Measurements from ENCODE around the gene SIVA1.
A peak's percentile ranks its signal among the peaks of the same experiment; 100 is the strongest.

Gene SIVA1

DNA sequence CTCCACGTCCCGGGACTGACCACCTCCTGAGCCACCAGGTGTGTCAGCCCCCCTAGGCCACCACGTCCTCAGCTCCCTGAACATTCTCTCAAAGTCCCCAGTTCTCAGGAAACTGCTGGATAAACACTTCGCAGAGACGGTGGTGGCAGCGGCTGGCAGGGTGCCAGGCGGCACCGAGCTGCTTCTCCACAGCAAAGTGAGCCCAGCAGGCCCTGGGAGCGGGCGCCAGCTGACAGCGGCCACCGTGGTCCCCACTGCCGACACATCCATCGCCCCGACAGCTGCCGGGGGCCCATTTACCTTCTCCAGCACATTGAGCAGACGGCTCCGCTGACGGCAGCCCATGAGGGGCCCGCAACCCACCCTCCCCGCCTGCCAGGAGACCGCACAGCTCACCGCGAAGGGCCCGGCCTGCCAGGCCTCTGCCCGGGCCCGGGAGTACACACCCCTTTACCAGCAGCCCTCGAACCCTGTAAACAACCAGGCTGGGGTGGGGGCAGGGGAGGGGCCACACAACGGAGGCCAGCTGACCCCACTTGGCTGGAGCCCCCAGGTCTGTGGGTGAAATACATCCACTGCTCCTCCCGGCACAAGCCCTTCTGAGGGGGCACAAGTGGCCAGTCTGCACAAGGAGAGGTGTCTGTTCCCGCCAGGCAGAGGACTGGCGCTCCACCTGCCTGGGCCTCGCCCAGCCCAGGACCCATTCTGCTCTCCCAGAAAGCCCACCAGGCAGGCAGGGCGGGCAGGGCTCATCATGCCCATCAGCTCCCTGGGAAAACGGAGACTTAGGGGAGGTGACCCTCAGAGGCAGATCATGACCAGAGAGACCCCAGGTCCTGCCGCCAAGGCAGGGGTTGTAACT lies 32.1 kb downstream of the SIVA1 start:
- no peak for DNase-seq (ENCODE audit: low spot score)

DNA sequence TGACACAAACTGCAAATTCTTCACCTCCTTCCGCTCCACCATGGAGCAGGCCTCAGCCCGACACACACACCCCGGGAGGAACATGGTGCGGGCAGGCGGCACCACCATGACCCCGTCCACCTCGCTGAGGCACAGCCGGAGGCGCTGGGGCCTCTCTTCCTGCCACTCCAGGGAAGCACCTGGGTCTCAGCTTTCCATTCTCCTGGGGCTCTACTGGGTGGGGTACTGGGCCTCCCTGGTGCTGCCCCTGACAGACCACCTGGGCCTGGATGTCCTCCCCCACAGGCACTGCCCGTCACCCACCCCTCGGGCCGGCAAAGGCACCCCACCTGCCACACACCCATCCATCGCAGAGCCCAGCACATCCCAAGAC lies 32.7 kb downstream of the SIVA1 start:
- no peak for DNase-seq (ENCODE audit: low spot score)

DNA sequence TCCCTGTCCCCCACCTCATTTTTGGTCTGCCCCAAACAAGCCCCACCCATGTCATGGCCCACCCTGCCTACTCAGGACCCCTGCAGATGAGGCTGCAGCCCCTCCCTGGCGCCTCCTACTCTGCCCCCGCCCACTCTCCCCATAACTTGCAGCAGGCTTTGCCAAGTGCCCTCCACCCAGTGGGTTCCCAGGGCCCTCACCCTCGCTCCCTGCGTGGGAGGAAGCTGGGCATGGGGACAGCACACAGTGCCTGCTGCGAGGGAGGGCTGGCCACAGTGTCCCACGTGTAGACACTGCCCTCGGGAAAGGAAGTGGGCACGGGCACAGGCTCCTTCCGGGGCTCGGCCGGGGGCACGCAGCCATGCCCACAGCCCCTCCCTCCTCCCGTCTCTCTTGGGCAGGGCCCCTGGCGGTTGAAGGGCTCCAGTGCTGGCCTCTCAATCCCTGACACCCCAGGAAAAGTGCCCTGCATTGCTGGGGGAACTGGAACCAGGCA lies 33.2 kb downstream of the SIVA1 start:
- no peak for DNase-seq (ENCODE audit: low spot score)

DNA sequence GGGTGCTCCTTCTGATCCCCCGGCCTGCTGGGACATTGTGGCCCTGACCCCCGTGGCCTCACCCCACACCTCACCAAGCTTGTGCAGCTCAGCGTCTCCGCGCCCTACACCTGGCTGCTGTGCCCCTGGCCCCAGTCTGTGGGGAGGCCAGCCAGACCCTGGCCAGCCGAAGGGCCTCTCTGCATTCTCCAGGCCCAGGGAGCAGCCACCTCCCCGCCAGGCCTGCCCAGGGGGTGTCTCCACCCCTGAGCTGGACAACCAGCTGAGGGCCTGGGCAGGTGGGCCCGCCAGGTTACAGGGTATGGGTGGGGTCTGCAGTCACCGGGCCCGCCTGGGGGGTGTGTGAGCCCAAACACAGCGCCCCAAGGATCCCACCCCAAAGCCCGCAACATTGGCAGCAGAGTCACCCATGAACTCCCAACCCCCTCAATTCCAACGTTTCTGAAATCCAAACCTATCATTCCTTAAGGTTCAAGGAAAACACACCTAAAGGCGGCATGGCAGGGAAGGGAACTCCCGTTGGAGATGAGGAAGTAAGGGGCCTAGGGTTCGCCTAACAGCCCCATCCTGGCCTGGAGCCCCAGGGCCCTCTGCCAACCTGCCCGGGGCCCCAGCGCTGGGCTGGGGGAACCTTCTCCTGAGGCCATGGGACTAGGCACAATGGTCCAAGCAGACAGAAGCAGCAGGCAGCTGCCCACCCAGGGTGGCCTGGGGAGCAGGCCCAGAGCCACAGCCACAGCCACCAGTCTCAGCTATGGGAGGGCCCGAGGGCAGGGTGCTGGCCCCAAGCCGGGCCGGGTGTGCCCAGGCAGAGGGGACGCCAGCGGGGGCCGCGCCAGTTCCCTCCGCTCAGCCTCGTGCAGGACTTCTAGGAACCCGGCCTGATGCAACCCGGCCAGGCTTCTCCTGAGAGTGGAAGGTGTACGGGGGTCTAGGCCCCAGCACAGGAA lies 34.1 kb downstream of the SIVA1 start:
- DNase-seq (ENCODE audit: low spot score), result no peak

DNA sequence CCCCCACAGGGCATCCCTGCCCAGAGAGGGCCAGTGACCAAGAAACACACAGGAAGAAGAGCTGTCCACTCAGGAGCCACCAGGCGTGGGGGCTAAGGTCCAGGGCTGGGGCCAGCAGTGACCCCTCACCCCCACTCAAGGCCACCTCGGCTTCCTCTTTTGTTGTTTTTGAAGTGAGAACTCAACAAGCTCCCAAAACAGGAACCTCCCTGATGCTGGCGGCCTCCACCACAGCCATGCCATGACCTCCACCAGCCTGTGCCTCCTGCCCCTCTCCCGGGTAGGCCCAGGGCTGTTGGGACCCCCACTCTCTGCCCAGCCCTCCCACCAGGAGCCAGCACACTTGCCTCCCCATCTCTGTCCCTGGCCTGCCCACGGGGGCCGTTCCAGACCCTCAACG lies 34.8 kb downstream of the SIVA1 start:
- DNase-seq (ENCODE audit: low spot score), result no peak

DNA sequence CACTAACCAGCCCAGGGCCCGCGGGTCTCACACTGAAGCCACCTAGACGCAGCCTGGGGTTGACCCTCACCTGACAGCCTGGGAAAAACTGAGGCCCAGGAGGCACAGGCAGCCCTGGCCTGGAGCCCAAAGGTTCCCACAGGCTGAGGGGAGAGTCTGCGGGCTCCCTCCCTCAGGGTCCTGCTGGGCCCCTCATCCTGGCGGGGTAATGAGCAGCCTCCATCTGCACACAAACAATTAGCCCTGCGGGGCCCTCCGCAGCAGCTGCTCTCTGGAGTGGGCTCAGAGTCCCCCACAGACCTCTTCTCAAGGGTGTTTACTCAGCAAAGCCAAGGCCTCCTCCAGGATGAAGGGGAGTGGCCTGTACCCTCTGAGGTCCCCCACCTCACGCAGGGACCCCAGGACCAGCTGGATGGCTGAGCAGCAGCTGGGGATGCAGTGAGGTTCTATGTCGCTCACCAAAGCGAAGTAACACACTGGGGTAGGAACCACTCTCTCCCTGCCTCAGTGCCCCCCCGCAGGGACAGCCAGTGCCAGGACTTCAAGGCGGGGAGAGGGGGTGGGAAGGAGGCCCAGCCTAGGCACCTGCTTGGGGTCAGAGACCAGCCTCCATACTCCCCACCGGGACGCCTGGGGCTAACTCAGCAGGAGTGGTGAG lies 35.3 kb downstream of the SIVA1 start:
- no peak for DNase-seq (ENCODE audit: low spot score)

DNA sequence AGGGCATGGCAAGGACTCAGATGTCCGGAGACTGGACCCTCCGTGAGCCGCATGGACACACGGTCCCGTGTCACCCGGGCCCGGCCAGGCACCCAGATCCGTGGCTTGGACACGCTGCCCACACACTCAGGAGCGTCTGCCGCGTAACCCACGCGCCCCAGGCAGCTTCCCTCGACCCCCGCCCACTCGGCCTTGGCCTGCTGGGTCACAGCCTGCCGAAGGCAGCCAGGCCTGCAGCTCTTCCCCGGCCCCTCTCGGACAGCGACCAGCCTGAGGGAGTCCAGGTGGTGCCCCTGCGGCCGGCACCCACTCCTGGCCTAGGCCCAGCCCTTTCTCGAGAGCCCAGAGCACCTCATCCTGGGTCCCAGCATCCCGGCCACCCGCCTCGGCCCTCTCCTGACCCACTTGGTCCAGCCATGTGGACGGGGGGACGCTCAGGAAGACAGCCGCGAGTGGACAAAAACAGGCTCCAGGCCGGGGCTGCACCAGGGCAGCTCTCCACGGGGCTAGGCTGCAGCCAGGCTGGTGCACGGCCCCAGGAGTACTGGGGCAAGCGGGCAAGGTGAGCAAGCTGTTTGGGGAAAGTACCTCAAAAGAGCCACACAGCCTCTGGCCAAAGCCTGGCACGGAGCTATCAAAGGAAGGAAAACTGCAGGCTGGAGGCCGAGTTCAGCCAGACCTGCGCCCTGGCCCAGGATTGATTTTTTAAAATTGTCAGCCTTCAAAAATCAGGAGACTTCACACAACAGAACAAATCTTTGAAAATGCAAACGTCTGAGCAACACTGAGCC lies 36.1 kb downstream of the SIVA1 start:
- DNase-seq (ENCODE audit: low spot score), result no peak

DNA sequence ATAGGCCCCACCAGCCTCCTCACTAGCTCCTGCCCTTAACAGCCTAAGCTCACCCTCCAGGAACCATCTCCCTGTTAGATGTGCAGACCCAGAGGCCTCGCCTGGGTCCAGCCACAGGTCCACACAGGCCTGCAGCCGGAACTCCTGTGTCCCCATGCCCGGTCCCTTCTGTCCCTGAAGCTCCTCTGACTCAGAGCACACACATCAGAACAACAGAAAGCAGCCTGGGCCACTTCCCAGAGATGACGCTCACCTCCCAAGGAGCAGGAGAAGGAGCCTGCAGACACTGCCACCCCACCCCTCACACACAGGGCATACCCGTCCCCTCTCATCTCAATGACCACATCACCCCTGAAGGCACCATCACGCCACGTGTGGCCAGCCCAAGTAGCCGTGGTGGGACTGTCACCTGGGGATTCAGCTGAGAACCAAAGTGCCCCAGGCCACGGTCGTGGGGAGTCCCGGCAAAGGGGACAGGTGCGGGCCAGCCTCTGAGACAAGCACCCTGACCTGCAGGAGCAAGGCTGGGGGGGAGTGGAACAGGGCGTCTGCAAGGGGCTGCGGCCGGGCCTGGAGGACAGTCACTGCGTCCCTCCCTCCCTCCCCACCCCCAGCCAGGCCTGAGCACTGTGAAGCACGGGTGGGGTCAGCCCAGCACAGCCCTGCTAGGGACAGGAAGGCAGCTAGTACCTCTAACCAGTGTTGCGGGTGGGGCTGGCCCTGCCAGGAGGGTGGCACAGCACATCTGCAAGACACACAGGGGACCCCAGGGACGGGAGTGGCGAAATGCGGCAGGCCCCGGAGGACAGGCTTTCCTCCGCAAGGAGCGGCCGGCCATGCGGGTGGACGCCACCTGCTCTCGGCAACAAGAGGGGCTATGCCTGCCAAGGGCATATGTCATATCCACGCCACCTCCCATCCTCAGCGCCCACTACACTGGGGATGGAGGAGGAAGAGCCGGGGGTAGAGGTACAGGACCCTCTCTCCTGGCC lies 37.1 kb downstream of the SIVA1 start:
- DNase-seq (ENCODE audit: low spot score), result no peak

DNA sequence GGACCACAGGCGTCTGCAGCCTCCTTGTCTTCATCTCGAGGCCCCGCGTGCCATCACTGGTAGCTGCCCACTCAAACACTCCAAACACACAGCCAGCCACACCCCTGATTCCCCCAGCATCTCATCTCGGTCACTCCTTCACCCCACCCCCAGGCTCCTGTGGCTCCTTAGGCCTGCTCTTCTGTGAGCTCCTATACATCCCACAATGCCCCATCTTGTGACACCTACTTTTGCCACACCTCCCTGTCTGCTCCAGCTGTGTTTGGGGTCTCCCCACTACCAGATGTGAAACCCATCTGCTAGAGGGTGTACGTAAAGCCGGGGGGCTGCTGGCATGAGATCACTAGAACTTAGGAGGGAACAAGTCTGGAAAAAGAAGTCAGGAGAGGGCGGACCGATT lies 38.5 kb downstream of the SIVA1 start:
- no peak for DNase-seq (ENCODE audit: low spot score)

DNA sequence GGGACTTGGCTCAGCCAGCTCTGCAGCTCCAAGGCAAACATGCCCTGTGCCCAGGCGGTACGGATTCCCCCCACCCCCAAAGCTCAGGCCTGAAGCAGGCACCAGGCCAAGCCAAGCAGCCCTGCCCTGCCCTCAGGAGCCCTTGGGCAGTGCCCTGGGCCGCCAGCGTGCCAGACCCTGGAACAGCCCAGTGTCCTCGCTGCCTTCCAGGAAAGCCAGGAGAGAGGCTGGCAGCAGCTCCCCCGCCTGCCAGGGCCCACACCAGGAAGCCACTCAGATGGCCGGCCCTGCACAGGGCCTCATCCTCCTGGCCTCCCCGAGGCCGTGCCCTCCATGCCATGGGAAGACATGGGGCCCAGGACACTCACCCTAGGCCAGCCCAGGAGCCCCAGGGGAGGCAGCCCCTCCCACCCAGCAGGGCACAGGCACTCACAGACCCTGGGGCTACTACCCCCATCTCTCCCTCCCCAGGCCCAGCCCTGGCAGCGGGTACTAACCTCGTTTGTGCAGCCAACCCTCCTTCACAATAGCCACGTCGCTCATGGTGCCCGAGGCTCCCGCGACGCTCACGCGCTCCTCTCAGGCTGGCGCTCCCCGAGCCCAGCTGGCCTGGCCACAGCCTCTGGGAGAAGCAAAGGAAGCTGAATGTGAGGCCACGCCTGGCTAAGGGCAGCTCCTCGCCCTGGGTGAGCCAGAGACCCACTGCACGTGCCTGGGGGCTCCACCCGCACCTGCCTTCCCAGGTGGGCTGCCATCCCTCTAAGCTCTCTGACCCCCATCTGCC lies 39.3 kb downstream of the SIVA1 start:
- DNase-seq (ENCODE audit: low spot score), result no peak

DNA sequence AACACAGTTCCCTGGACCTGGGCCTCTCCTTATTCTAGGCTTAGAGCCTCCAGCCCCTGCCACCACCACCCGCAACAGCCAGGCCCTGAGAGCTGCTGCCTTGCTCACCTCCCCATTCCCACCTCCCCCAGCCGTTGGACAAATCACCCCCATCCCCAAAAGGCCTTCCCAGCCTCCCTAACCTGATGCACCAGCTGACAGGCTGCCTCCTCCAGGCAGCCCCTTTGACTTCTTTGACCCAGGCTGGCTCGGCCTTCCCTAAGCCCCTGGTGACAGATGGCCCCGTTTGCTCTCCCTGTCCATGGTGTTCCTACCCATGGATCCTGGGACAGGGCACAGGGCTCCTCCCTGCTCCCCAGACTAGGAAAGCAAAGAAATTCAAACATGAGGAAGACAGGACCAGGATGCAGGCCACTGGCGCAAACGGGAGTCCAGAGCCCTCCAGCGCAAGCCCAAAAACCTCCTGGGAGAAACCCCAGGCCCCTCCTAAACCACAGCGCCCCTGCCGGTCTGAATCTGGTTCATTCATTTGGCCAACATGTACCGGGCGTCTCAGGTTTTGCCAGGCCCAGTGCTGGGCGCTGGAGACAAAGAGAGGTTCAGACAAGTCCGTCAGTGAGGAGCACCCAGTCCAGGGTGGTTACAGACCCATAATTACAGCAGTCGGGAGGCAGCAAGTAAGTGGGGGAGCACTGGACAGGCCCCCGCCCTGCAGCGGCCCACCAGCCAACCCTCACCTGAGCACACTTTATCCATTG lies 40.2 kb downstream of the SIVA1 start:
- no peak for DNase-seq (ENCODE audit: low spot score)

DNA sequence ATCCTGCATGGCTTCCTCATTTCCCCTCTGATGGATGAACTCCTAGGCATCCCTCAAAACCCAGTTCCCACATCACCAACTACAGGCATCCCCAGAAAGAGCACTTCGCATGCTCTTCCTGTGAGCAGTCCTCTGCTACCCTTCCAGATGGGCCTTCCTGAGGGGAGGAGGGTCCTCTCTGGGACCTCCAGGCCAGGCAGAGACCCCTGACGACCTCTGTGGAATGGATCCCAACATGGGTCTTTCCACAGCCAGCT lies 40.7 kb downstream of the SIVA1 start:
- no peak for DNase-seq (ENCODE audit: low spot score)

DNA sequence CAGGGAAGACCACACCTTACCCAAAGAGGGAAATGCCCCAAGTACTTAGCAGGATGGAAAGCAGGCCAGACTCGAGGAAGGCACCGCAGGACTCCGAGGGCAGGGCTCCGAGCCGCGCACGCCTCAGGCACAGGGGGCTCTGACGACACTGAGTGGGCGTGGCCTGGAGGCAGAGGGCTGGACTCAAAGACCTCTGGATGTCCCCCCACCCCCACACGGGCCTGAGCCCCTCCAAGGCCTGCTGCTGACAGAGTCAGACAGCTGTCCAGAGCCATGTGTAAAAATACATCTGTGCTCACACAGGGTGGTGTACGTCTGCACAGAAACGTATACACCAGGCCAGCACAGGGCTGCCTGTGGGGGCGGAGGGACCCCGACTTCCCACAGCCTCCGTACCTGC lies 41.2 kb downstream of the SIVA1 start:
- DNase-seq (ENCODE audit: low spot score), result peak; percentile 51

DNA sequence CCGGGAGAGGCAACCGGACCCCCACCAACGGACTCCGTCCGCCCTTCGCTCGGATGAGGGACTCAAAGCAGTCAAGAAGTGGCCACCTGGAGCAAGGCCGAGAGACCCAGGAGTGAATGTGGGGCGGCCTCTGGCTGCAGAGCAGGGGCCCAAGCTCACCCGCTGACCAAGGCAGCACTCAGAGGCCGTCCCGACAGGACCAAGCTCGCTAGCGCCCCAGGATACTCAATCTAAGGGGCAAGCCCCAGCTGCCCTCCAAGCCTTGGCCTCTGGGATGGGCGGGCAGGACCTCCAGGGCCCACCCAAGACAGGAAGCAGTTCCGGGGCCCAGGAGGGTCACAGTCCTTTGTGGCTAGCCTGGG lies 41.7 kb downstream of the SIVA1 start:
- no peak for DNase-seq (ENCODE audit: low spot score)

DNA sequence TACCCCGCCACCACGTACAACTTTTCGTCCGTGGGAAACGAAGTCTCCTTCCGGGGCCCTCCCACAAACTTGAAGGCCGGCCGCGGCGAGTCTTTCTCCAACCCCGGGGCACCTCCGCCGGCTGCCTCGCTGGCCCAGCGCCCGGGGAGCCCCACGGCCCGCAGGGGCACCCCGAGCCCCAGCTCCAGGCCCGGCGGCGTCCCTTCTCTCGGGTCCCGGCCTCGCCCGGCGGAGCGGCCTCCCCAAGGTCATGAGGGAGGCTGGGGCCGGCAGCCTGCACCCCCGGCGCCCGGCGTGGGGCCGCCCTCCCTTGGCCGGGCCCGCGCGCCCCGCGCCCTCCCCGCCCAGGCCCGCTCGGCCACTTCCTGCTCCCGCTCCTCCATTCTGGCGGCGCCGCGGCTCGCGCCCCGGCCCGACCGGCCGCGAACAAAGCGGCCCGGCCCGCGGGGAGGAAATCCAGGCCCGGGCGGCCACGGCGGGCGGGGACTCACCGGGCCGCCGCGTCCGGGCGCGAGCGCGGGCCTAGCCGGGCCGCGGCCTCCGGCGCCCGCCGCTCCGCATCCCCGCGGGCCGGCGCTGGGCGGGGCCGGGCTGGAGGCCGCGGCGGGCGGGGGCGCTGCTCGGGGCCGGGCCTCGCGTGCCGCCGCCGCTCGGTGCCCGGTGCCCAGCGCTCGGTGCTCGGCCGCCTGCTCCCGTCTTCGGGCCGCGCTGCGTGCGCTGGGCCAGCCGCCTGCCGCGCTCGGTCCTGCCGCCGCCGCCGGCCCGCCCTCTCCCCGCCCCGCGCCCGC lies 42.2 kb downstream of the SIVA1 start, which contains the start of gene AKT1:
AKT1 (minus strand) TSS at position 756 of the 788 bp plus-strand sequence. CDS start 3,105 bp downstream, outside the sequence.
- no peak for DNase-seq (ENCODE audit: low spot score)

DNA sequence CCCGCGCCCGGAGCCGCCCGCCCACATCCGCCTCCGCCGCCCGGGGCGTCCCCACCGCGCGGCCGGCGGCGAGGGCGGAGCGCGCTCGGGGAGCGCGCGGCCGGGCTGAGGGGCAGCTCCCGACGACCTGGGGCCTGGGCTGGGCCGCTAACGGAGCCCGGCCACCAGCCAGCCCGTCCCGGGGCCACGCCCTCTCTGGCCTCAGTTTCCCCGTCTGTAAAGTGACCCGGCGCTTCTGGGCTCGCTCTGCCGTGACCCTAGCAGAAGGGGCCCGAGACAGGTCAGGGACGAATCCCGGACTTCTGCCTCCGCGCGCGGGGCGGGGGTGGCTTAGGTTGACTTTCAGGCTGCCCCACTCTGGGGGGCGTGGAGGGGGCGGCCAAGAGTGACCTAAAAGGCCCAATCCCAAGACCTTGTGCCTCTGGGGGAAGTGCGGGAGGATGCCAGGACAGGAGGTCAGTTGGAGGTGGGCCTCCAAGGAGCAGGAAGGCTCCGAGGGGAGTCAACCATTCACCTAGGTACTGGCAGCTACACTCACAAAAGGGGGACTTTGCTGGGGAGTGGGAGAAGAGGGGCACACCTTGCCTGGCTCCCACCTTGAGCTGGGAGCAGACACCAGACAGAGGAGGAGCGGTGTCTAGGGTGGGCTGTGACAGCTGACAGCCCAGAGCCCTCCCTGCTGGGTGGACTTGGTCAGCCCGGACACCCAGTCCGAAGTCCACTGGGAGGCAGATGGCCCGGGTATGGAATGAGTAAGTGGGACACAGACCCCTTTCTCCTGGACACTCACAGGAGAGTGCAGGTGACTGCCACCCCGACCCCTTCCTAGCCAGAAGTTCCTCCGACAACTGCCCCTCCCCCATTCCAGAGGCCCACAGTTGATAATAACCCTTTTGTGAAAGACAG lies 43.1 kb downstream of the SIVA1 start:
- DNase-seq (ENCODE audit: low spot score), result peak; percentile 46

DNA sequence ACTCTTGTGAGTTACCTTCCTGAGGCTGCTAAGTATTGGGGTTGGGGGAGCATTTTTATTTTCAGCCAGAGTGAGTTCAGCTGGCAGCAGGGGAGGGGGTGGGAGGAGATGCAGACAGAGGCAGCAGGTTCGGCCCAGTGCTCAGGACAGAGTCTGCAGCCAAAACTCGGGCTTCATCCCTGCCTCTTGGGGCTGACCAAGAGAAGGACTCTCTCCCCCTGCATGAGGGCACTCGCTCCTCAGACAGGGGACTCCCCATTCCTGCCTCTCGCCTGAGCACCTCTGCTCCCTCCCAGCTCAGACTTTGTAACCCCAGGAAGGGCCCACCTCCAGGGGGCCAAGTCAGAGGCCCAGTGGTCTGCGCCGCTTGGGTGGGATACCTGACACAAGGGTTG lies 43.7 kb downstream of the SIVA1 start:
- no peak for DNase-seq (ENCODE audit: low spot score)

All from NAMALWA (cell line).